Activated CD8-positive, alpha-beta T cell treated with anti-CD3 and anti-CD28 coated beads, Interleukin-2, amount 10 ng/mL, durations not matched to agents 7 days and 5 days (primary cell): ENCODE data around the gene OBSL1. TPM values are rescaled to one million over a fixed set of nuclear protein-coding genes. Genes with fewer than 3 reads are reported as not detected.
A peak's percentile ranks its signal among the peaks of the same experiment; 100 is the strongest.

ENCODE experiments used
- ATAC-seq: fragments of 150-1000 bp; cut with Tn5 transposase; one replicate; pipeline ENCODE4 v1.10.0; 2021; ENCODE audit warnings: moderate library complexity
- CTCF ChIA-PET: fragments of 350-600 bp; sonication (Branson Sonifier 250); formaldehyde crosslinking; loops from one replicate; lab custom pipeline; 2021; ENCODE audit warnings: antibody characterized with exemption; lab: Charles Lee
- POLR2A ChIA-PET: fragments of 350-600 bp; sonication (Branson Sonifier 250); formaldehyde crosslinking; loops from one replicate; lab custom pipeline; 2021; ENCODE audit warnings: antibody characterized with exemption; lab: Charles Lee
- DNase-seq: peaks from one replicate; pipeline ENCODE4 v3.0.0-alpha.2; 2020
- H3K27ac Mint-ChIP-seq: one replicate; pipeline ENCODE4 v1.8.0; 2021; ENCODE audit warnings: mild to moderate bottlenecking, mixed read lengths
- H3K27me3 Mint-ChIP-seq: one replicate; pipeline ENCODE4 v1.8.0; 2021; ENCODE audit warnings: low read depth, mixed read lengths
- H3K36me3 Mint-ChIP-seq: one replicate; pipeline ENCODE4 v1.8.0; 2021; ENCODE audit warnings: low read depth, mixed read lengths
- H3K4me1 Mint-ChIP-seq: one replicate; pipeline ENCODE4 v1.8.0; 2021; ENCODE audit warnings: low read depth, mixed read lengths
- H3K4me3 Mint-ChIP-seq: one replicate; pipeline ENCODE4 v1.8.0; 2021; ENCODE audit warnings: mild to moderate bottlenecking, mixed read lengths
- H3K9me3 Mint-ChIP-seq: one replicate; pipeline ENCODE4 v1.8.0; 2022; ENCODE audit warnings: mixed read lengths; ENCODE audit not compliant: insufficient read depth
- total RNA-seq, 2 experiments: library from RNA; stranded (reverse); gene quantifications; one replicate each; pipeline ENCODE4 v1.2.3, GENCODE V29; 2021

Gene OBSL1
- total RNA-seq, 2 experiments from 2014 or later = 0.18 to 0.45 TPM

GRCh38 chr2:219572237-219573001 is 1.1 kb upstream of the OBSL1 start, which contains the start of gene INHA:
TSS of gene INHA (plus strand) at chr2:219572310. CDS start at chr2:219572375, 65 bp downstream.
- ChIA-PET POLR2A (no interaction called here), CTCF (no interaction called here)
- no peak for DNase-seq

GRCh38 chr2:219570924-219571310 is 422 bp downstream of the OBSL1 start:
- peak; percentile 22 for ATAC-seq
- H3K36me3 Mint-ChIP-seq = no peaks in the 10 kb centered on the region
- H3K4me3 Mint-ChIP-seq = no peak overlapping the region
- ChIA-PET CTCF (interaction anchor here (0.8 to 1.0 kb wide), 3 partner anchors 9 to 41 kb away, joined by 3 read pairs; no protein-coding TSS in a partner anchor), POLR2A (interaction anchor here (1.0 kb wide), 1 partner anchor 9 kb away, joined by 3 read pairs; no protein-coding TSS in a partner anchor)
- H3K27me3 Mint-ChIP-seq = peaks cover 37% of the 10 kb centered on the region
- no peak for DNase-seq
- no peaks in the 10 kb centered on the region for H3K4me1 Mint-ChIP-seq
- H3K9me3 Mint-ChIP-seq = no peaks in the 10 kb centered on the region
- H3K27ac Mint-ChIP-seq = no peak overlapping the region

More at GRCh38 chr2:219572237-219573001, 1.1 kb upstream of the OBSL1 start, which contains the start of gene INHA:
- H3K27me3 Mint-ChIP-seq = peaks cover 42% of the 10 kb centered on the region
- no peak for ATAC-seq
- H3K4me3 Mint-ChIP-seq = no peak within 1 kb of the TSS
- H3K27ac Mint-ChIP-seq = no peak within 1 kb of the TSS
- no peaks in the 10 kb centered on the region for H3K9me3 Mint-ChIP-seq
- H3K36me3 Mint-ChIP-seq = no peaks in the 10 kb centered on the region
- no peaks in the 10 kb centered on the region for H3K4me1 Mint-ChIP-seq

GRCh38 chr2:219570194-219570923 is 980 bp downstream of the OBSL1 start:
- Mint-ChIP-seq H3K36me3 (no peaks in the 10 kb centered on the region), H3K27me3 (peaks cover 34% of the 10 kb centered on the region), H3K9me3 (no peaks in the 10 kb centered on the region), H3K4me3 (no peak overlapping the region), H3K27ac (no peak overlapping the region), H3K4me1 (no peaks in the 10 kb centered on the region)
- DNase-seq (no peak), ATAC-seq (no peak)
- CTCF ChIA-PET = interaction anchor here (0.8 kb wide), 1 partner anchor 9 kb away, joined by 3 read pairs; no protein-coding TSS in a partner anchor
- POLR2A ChIA-PET = interaction anchor here (1.0 kb wide), 1 partner anchor 8 kb away, joined by 3 read pairs; no protein-coding TSS in a partner anchor

GRCh38 chr2:219569635-219570034 is 1.7 kb downstream of the OBSL1 start:
- Mint-ChIP-seq H3K27ac (no peak overlapping the region), H3K9me3 (no peaks in the 10 kb centered on the region), H3K4me1 (no peaks in the 10 kb centered on the region), H3K36me3 (no peaks in the 10 kb centered on the region), H3K4me3 (no peak overlapping the region), H3K27me3 (peaks cover 31% of the 10 kb centered on the region)
- DNase-seq (no peak), ATAC-seq (no peak)
- CTCF ChIA-PET = no interaction called here
- POLR2A ChIA-PET = no interaction called here

- no peak for DNase-seq
- Mint-ChIP-seq H3K27ac (no peak overlapping the region), H3K4me1 (no peaks in the 10 kb centered on the region), H3K4me3 (no peak overlapping the region), H3K27me3 (peaks cover 31% of the 10 kb centered on the region), H3K9me3 (no peaks in the 10 kb centered on the region), H3K36me3 (no peaks in the 10 kb centered on the region)
- CTCF ChIA-PET = no interaction called here
- POLR2A ChIA-PET = no interaction called here
- no peak for ATAC-seq
Observed at GRCh38 chr2:219569041-219569440, 2.3 kb downstream of the OBSL1 start.

GRCh38 chr2:219567791-219568361 is 3.5 kb downstream of the OBSL1 start:
- H3K27ac Mint-ChIP-seq = no peak overlapping the region
- POLR2A ChIA-PET = no interaction called here
- CTCF ChIA-PET = no interaction called here
- no peaks in the 10 kb centered on the region for H3K4me1 Mint-ChIP-seq
- DNase-seq (no peak), ATAC-seq (no peak)
- no peaks in the 10 kb centered on the region for H3K36me3 Mint-ChIP-seq
- H3K27me3 Mint-ChIP-seq = peaks cover 26% of the 10 kb centered on the region
- no peak overlapping the region for H3K4me3 Mint-ChIP-seq
- H3K9me3 Mint-ChIP-seq = no peaks in the 10 kb centered on the region

- ATAC-seq = no peak
- no peaks in the 10 kb centered on the region for H3K36me3 Mint-ChIP-seq
- POLR2A ChIA-PET = no interaction called here
- no peak overlapping the region for H3K4me3 Mint-ChIP-seq
- H3K4me1 Mint-ChIP-seq = no peaks in the 10 kb centered on the region
- CTCF ChIA-PET = no interaction called here
- H3K27me3 Mint-ChIP-seq = peaks cover 22% of the 10 kb centered on the region
- no peak overlapping the region for H3K27ac Mint-ChIP-seq
- no peaks in the 10 kb centered on the region for H3K9me3 Mint-ChIP-seq
- no peak for DNase-seq
Observed at GRCh38 chr2:219567131-219567530, 4.2 kb downstream of the OBSL1 start.

GRCh38 chr2:219566640-219567039 is 4.7 kb downstream of the OBSL1 start:
- Mint-ChIP-seq H3K27ac (no peak overlapping the region), H3K9me3 (no peaks in the 10 kb centered on the region), H3K27me3 (peaks cover 17% of the 10 kb centered on the region), H3K36me3 (no peaks in the 10 kb centered on the region), H3K4me1 (no peaks in the 10 kb centered on the region), H3K4me3 (no peak overlapping the region)
- ChIA-PET POLR2A (no interaction called here), CTCF (no interaction called here)
- ATAC-seq (no peak), DNase-seq (no peak)

- CTCF ChIA-PET = interaction anchor here (0.8 to 1.1 kb wide), 2 partner anchors 23 to 163 kb away, joined by 3 to 4 read pairs; no protein-coding TSS in a partner anchor
- no peak overlapping the region for H3K27ac Mint-ChIP-seq
- DNase-seq = no peak
- H3K4me1 Mint-ChIP-seq = no peaks in the 10 kb centered on the region
- POLR2A ChIA-PET = no interaction called here
- ATAC-seq = no peak
- no peaks in the 10 kb centered on the region for H3K9me3 Mint-ChIP-seq
- H3K27me3 Mint-ChIP-seq = peaks cover 14% of the 10 kb centered on the region
- H3K4me3 Mint-ChIP-seq = no peak overlapping the region
- H3K36me3 Mint-ChIP-seq = no peaks in the 10 kb centered on the region
Observed at GRCh38 chr2:219565130-219566080, 5.9 kb downstream of the OBSL1 start.

GRCh38 chr2:219563271-219563928 is 7.9 kb downstream of the OBSL1 start:
- no peak overlapping the region for H3K27ac Mint-ChIP-seq
- DNase-seq = no peak
- no peaks in the 10 kb centered on the region for H3K9me3 Mint-ChIP-seq
- H3K36me3 Mint-ChIP-seq = no peaks in the 10 kb centered on the region
- H3K4me3 Mint-ChIP-seq = no peak overlapping the region
- CTCF ChIA-PET = no interaction called here
- ATAC-seq = no peak
- POLR2A ChIA-PET = no interaction called here
- no peaks in the 10 kb centered on the region for H3K27me3 Mint-ChIP-seq
- no peaks in the 10 kb centered on the region for H3K4me1 Mint-ChIP-seq
